SU-DHL-6 (cell line): ENCODE results near the gene INTS11.

ENCODE experiments used
- CTCF ChIP-seq: fragments of 200-600 bp; sonication (generic); IDR thresholded peaks from one replicate; pipeline ENCODE4 v1.5.1; 2017; ENCODE audit warnings: antibody characterized with exemption, mild to moderate bottlenecking, low read length, moderate library complexity; ENCODE audit not compliant: insufficient read depth, poor library complexity, severe bottlenecking
- EZH2phosphoT487 ChIP-seq: fragments of 200-600 bp; sonication (generic), shearing (Covaris generic); conservative IDR thresholded peaks from 2 replicates; pipeline ENCODE4 v1.6.1; 2018; ENCODE audit warnings: mild to moderate bottlenecking, antibody characterized with exemption, low read length, moderate library complexity, mixed read lengths

- TF ChIP-seq CTCF = no peak
- TF ChIP-seq EZH2phosphoT487 = no peak
These were observed 30.1 kb upstream of the INTS11 start for GRCh38 chr1:1354271-1355247.
